GM12878 (cell line): ENCODE data around the gene ABI3. TPM values are rescaled to one million over a fixed set of nuclear protein-coding genes. Genes with fewer than 3 reads are reported as not detected.

ENCODE experiments used
- ATAC-seq: fragments of 200-7000 bp; cut with Tn5 transposase; 3 replicates; pipeline ENCODE4 v1.9.1; 2020; ENCODE audit warnings: mild to moderate bottlenecking, moderate library complexity
- BruUV-seq: library from RNA; stranded (reverse); fragments of 400-500 nt; replicated peaks from 2 replicates; lab custom pipeline; 2021; lab: Mats Ljungman, UMichigan
- CTCF ChIA-PET: fragments of 300-600 bp; sonication (Branson Sonifier 250); formaldehyde crosslinking; extraction: SDS; loops from one replicate; lab custom pipeline; 2021; ENCODE audit warnings: inconsistent platforms; lab: Yijun Ruan, JAX
- POLR2A ChIA-PET: fragments of 350-600 bp; formaldehyde crosslinking; extraction: SDS; loops from one replicate; lab custom pipeline; 2021; ENCODE audit warnings: inconsistent platforms; lab: Charles Lee
- RAD21 ChIA-PET: fragments of 300-600 bp; sonication (Branson Sonifier 250); formaldehyde crosslinking; loops from one replicate; lab custom pipeline; 2023; ENCODE audit warnings: antibody characterized with exemption; ENCODE audit not compliant: unreplicated experiment; lab: Charles Lee
- SMC1A ChIA-PET: fragments of 300-600 bp; sonication (Branson Sonifier 250); formaldehyde crosslinking; loops from one replicate; lab custom pipeline; 2023; ENCODE audit not compliant: unreplicated experiment, uncharacterized antibody; lab: Charles Lee
- DNase-seq: peaks from one replicate; pipeline ENCODE4 v3.0.0-alpha.2; 2011; ENCODE audit warnings: low read depth, low spot score
- FAIRE-seq: peaks from 3 replicates; lab custom pipeline; 2011; peaks lifted over from hg19 to GRCh38; lab: Jason Lieb, UNC
- H2AFZ ChIP-seq: 2 replicates; pipeline ENCODE4 v1.6.0; 2011; ENCODE audit warnings: low read depth, low read length, control low read depth; ENCODE audit not compliant: control insufficient read depth
- H3K27ac ChIP-seq: 2 replicates; pipeline ENCODE4 v1.5.1; 2011; ENCODE audit warnings: control low read depth; ENCODE audit not compliant: control insufficient read depth, insufficient read depth
- H3K27me3 ChIP-seq, 2 experiments: replicated peaks in 1 of 2; 2 replicates each; pipeline versions ENCODE4 v1.6.0 to v1.6.1; 2011; ENCODE audit warnings: low read length in 1 of 2; ENCODE audit not compliant: control insufficient read depth in 2 of 2, insufficient read depth in 2 of 2
- H3K36me3 ChIP-seq, 2 experiments: 2 replicates each; pipeline ENCODE4 v1.5.1; 2011; ENCODE audit warnings: low read length in 1 of 2; ENCODE audit not compliant: control insufficient read depth in 2 of 2, insufficient read depth in 2 of 2
- H3K4me1 ChIP-seq: 2 replicates; pipeline ENCODE4 v1.6.1; 2011; ENCODE audit warnings: mild to moderate bottlenecking, low read length, moderate library complexity, mixed read lengths; ENCODE audit not compliant: control insufficient read depth, insufficient read depth
- H3K4me2 ChIP-seq: 2 replicates; pipeline ENCODE4 v1.6.0; 2011; ENCODE audit warnings: control low read depth; ENCODE audit not compliant: control insufficient read depth, insufficient read depth
- H3K4me3 ChIP-seq: fragments of 200-600 bp; sonication (generic); 2 replicates; pipeline ENCODE4 v1.5.1; 2016
- H3K79me2 ChIP-seq: 2 replicates; pipeline ENCODE4 v1.6.0; 2011; ENCODE audit warnings: low read length; ENCODE audit not compliant: control insufficient read depth, insufficient read depth
- H3K9ac ChIP-seq: 2 replicates; pipeline ENCODE4 v1.8.0; 2011; ENCODE audit warnings: low read length, control low read depth, mixed read lengths; ENCODE audit not compliant: control insufficient read depth, insufficient read depth
- H3K9me3 ChIP-seq: replicated peaks from 3 replicates; pipeline ENCODE4 v1.5.1; 2011; ENCODE audit warnings: mild to moderate bottlenecking, low read length; ENCODE audit not compliant: control insufficient read depth, insufficient read depth
- H4K20me1 ChIP-seq: 2 replicates; pipeline ENCODE4 v1.6.0; 2011; ENCODE audit not compliant: control insufficient read depth, insufficient read depth
- BHLHE40 ChIP-seq, 2 experiments: fragments of 450-650 bp in 1 of 2; IDR thresholded peaks; 2 replicates each; pipeline ENCODE4 v1.6.1; 2011 to 2017; ENCODE audit warnings: low read depth in 2 of 2, borderline replicate concordance in 1 of 2, improper control_type of control experiment in 1 of 2, low read length in 1 of 2, mild to moderate bottlenecking in 1 of 2
- CREB1 ChIP-seq: IDR thresholded peaks from 2 replicates; pipeline ENCODE4 v1.6.1; 2012; ENCODE audit warnings: low read depth, mild to moderate bottlenecking, inconsistent platforms
- CREM ChIP-seq: IDR thresholded peaks from 2 replicates; pipeline ENCODE4 v1.6.1; 2014; ENCODE audit warnings: antibody characterized with exemption, low read depth
- MEF2B ChIP-seq: fragments of 450-650 bp; IDR thresholded peaks from 2 replicates; pipeline ENCODE4 v1.6.1; 2018; ENCODE audit warnings: mild to moderate bottlenecking, moderate library complexity; ENCODE audit not compliant: partially characterized antibody, poor library complexity, severe bottlenecking
- NFYA ChIP-seq: IDR thresholded peaks from 2 replicates; pipeline ENCODE4 v1.6.1; 2011; ENCODE audit warnings: low read depth, mild to moderate bottlenecking, low read length, improper control_type of control experiment, borderline replicate concordance
- RCOR1 ChIP-seq: conservative IDR thresholded peaks from 2 replicates; pipeline ENCODE4 v1.6.1; 2012; ENCODE audit warnings: low read depth, low read length, improper control_type of control experiment
- SIX5 ChIP-seq: IDR thresholded peaks from 2 replicates; pipeline ENCODE4 v1.6.1; 2011; ENCODE audit warnings: mild to moderate bottlenecking, low read depth, low read length, moderate library complexity; ENCODE audit not compliant: severe bottlenecking
- TARDBP ChIP-seq: IDR thresholded peaks from 2 replicates; pipeline ENCODE4 v1.6.1; 2016; ENCODE audit warnings: borderline replicate concordance
- ZNF207 ChIP-seq: fragments of 450-650 bp; IDR thresholded peaks from 2 replicates; pipeline ENCODE4 v1.6.1; 2014; ENCODE audit warnings: antibody characterized with exemption, mild to moderate bottlenecking, borderline replicate concordance
- WGBS: methylation state at CpG from one replicate; pipeline ENCODE4 v1.1.6; 2016; ENCODE audit warnings: low lambda C conversion rate; ENCODE audit not compliant: insufficient replicate concordance, insufficient coverage; ENCODE audit errors: missing lambda C conversion rate; 5-methylcytosine and 5-hydroxymethylcytosine counted together
- in situ Hi-C: fragments of 300-500 bp; cut with MboI; formaldehyde crosslinking; loops from 9 replicates; pipeline ENCODE4 v1.14.3; 2018; ENCODE audit warnings: mixed read lengths
- intact Hi-C: fragments of 100-400 bp; cut with micrococcal nuclease; formaldehyde crosslinking; loops from one replicate; pipeline ENCODE4 v1.14.2; 2022; ENCODE audit not compliant: unreplicated experiment
- polyA plus RNA-seq, 11 experiments: library from polyadenylated mRNA; depleted of rRNA in 4 of 11; unstranded in 6 of 11; stranded (reverse) in 5 of 11; fragments of >200 nt; fragmentation: Nextera tagmentation in 4 of 11; fragmentation: Illumina TruSeq in 1 of 11; extraction: Ambion mirVana in 4 of 11; extraction: Trizol in 1 of 11; gene quantifications; 1 replicate in 1 of 11; 2 replicates in 10 of 11; pipeline versions ENCODE4 v1.2.1 to v1.2.3, GENCODE V29; 2011 to 2016; ENCODE audit warnings: inconsistent platforms in 2 of 11, missing spikeins in 2 of 11, low read depth in 1 of 11
- total RNA-seq, 4 experiments: library from RNA; depleted of rRNA in 3 of 4; stranded (reverse); fragments of >200 nt in 3 of 4; fragmentation: Illumina TruSeq in 1 of 4; extraction: Trizol in 1 of 4; gene quantifications; 2 replicates each; pipeline versions ENCODE4 v1.2.1 to v1.2.3, GENCODE V29; 2013 to 2021
- TF ChIP-seq, protein P1 (sequence below): fragments of 450-650 bp; formaldehyde crosslinking; IDR thresholded peaks from 2 replicates; pipeline ENCODE4 v1.5.0; 2022; ENCODE audit warnings: mild to moderate bottlenecking, missing genetic modification characterization
- TF ChIP-seq, protein P2 (sequence below): IDR thresholded peaks from 2 replicates; pipeline ENCODE4 v1.6.1; 2012; ENCODE audit warnings: low read depth, low read length, improper control_type of control experiment
- TF ChIP-seq, protein P3 (sequence below): fragments of 150-350 bp; IDR thresholded peaks from 2 replicates; pipeline ENCODE4 v1.6.1; 2016; ENCODE audit warnings: low read depth, low read length
- TF ChIP-seq, protein P4 (sequence below): fragments of 450-650 bp; IDR thresholded peaks from 2 replicates; pipeline ENCODE4 v1.6.1; 2017; ENCODE audit warnings: mild to moderate bottlenecking, low read depth, inconsistent platforms; ENCODE audit not compliant: poor library complexity, severe bottlenecking

Gene ABI3
- total and polyA plus RNA-seq, 10 of the 15 experiments (the other 5 are each of a cell fraction or from before 2014, with no cell fraction given): 13.4 to 109 (median 51.1) TPM

DNA sequence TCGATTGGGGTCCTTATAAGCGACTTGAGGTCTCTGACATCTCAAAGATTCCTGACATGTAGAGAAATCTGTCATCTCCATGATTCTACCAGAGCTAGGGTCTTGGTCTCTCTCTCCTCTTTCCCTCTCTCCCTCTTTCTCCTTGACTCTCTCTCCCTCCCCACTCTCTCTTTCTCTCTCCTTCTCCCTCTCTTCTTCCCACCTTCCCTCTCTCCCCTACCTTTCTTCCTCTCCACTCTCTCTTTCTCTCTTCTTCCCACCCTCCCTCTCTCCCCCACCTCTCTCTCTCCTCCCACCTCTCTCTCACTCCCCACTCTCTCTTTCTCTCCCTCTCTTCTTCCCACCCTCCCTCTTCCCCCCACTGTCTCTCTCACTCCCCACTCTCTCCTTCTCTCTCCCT is 45.4 kb upstream of the ABI3 start (continued):
- TF ChIP-seq, protein P1, sequence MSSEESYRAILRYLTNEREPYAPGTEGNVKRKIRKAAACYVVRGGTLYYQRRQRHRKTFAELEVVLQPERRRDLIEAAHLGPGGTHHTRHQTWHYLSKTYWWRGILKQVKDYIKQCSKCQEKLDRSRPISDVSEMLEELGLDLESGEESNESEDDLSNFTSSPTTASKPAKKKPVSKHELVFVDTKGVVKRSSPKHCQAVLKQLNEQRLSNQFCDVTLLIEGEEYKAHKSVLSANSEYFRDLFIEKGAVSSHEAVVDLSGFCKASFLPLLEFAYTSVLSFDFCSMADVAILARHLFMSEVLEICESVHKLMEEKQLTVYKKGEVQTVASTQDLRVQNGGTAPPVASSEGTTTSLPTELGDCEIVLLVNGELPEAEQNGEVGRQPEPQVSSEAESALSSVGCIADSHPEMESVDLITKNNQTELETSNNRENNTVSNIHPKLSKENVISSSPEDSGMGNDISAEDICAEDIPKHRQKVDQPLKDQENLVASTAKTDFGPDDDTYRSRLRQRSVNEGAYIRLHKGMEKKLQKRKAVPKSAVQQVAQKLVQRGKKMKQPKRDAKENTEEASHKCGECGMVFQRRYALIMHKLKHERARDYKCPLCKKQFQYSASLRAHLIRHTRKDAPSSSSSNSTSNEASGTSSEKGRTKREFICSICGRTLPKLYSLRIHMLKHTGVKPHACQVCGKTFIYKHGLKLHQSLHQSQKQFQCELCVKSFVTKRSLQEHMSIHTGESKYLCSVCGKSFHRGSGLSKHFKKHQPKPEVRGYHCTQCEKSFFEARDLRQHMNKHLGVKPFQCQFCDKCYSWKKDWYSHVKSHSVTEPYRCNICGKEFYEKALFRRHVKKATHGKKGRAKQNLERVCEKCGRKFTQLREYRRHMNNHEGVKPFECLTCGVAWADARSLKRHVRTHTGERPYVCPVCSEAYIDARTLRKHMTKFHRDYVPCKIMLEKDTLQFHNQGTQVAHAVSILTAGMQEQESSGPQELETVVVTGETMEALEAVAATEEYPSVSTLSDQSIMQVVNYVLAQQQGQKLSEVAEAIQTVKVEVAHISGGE (CRISPR knock-in tag): no peak
- no peak for TF ChIP-seq NFYA
- no peak for TF ChIP-seq ZNF207
- TF ChIP-seq TARDBP: no peak
- TF ChIP-seq RCOR1: no peak

DNA sequence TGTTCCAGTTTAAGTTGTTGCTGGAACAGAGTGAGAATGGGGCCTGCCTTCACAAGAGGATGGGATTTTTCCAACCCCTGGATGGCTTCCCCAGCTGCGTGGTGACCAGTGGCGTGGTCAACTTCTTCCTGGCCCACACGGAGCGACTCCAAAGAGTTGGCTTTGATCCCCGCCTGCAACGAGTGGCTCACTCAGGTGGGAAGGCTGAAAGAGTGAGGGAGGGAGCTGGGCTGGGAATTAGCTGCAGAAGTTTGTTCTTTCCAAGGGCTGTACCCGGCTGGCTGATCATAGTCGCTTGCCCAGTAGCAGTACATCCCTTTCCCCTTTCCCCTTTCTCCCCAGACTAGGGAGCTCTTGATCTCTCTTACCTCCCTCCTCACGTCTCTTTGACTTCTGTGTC is 41.8 kb upstream of the ABI3 start:
- POLR2A ChIA-PET: no interaction called here
- no peak overlapping the region for H3K27ac ChIP-seq
- no peak overlapping the region for H3K4me2 ChIP-seq
- H3K27me3 ChIP-seq: no peaks in the 10 kb centered on the region; a peak in 2 of 4 replicates
- H4K20me1 ChIP-seq: no peaks in the 10 kb centered on the region
- no peak overlapping the region for H3K9ac ChIP-seq
- intact Hi-C loops: no loop called here
- DNase-seq (no peak), FAIRE-seq (no peak), ATAC-seq (no peak)
- H3K4me3 ChIP-seq: no peak overlapping the region
- in situ Hi-C loops: no loop called here
- CTCF ChIA-PET: no interaction called here
- no peaks in the 10 kb centered on the region for H3K79me2 ChIP-seq
- 15% methylated on average over 9 of the region's 9 CpGs for WGBS
- SMC1A ChIA-PET: interaction anchor here (1.0 kb wide), 1 partner anchor 58 kb away, joined by 4 read pairs; no protein-coding TSS in a partner anchor
- H3K4me1 ChIP-seq: no peaks in the 10 kb centered on the region
- no peaks in the 10 kb centered on the region; the same call in 2 of the 3 replicates for H3K9me3 ChIP-seq
- RAD21 ChIA-PET: no interaction called here
- no peak overlapping the region for H2AFZ ChIP-seq
- H3K36me3 ChIP-seq: no peaks in the 10 kb centered on the region
- no TSS peak for BruUV-seq
- TF ChIP-seq, protein P2, sequence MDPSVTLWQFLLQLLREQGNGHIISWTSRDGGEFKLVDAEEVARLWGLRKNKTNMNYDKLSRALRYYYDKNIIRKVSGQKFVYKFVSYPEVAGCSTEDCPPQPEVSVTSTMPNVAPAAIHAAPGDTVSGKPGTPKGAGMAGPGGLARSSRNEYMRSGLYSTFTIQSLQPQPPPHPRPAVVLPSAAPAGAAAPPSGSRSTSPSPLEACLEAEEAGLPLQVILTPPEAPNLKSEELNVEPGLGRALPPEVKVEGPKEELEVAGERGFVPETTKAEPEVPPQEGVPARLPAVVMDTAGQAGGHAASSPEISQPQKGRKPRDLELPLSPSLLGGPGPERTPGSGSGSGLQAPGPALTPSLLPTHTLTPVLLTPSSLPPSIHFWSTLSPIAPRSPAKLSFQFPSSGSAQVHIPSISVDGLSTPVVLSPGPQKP: no peak
- TF ChIP-seq SIX5: no peak
- TF ChIP-seq BHLHE40 (IDR thresholded peaks at IDR 0.05; ENCODE audit: borderline replicate concordance in 1 of 2, low read depth in 2 of 2, low read length in 1 of 2): no peak
- TF ChIP-seq, protein P3, sequence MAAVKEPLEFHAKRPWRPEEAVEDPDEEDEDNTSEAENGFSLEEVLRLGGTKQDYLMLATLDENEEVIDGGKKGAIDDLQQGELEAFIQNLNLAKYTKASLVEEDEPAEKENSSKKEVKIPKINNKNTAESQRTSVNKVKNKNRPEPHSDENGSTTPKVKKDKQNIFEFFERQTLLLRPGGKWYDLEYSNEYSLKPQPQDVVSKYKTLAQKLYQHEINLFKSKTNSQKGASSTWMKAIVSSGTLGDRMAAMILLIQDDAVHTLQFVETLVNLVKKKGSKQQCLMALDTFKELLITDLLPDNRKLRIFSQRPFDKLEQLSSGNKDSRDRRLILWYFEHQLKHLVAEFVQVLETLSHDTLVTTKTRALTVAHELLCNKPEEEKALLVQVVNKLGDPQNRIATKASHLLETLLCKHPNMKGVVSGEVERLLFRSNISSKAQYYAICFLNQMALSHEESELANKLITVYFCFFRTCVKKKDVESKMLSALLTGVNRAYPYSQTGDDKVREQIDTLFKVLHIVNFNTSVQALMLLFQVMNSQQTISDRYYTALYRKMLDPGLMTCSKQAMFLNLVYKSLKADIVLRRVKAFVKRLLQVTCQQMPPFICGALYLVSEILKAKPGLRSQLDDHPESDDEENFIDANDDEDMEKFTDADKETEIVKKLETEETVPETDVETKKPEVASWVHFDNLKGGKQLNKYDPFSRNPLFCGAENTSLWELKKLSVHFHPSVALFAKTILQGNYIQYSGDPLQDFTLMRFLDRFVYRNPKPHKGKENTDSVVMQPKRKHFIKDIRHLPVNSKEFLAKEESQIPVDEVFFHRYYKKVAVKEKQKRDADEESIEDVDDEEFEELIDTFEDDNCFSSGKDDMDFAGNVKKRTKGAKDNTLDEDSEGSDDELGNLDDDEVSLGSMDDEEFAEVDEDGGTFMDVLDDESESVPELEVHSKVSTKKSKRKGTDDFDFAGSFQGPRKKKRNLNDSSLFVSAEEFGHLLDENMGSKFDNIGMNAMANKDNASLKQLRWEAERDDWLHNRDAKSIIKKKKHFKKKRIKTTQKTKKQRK: no peak
- TF ChIP-seq, protein P4, sequence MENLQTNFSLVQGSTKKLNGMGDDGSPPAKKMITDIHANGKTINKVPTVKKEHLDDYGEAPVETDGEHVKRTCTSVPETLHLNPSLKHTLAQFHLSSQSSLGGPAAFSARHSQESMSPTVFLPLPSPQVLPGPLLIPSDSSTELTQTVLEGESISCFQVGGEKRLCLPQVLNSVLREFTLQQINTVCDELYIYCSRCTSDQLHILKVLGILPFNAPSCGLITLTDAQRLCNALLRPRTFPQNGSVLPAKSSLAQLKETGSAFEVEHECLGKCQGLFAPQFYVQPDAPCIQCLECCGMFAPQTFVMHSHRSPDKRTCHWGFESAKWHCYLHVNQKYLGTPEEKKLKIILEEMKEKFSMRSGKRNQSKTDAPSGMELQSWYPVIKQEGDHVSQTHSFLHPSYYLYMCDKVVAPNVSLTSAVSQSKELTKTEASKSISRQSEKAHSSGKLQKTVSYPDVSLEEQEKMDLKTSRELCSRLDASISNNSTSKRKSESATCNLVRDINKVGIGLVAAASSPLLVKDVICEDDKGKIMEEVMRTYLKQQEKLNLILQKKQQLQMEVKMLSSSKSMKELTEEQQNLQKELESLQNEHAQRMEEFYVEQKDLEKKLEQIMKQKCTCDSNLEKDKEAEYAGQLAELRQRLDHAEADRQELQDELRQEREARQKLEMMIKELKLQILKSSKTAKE: no peak
- TF ChIP-seq MEF2B: no peak
- no peak for TF ChIP-seq CREB1
- no peak for TF ChIP-seq CREM
